IMR-90 (cell line): Measurements from ENCODE around the gene PDXK. TPM values are rescaled to one million over a fixed set of nuclear protein-coding genes. Genes with fewer than 3 reads are reported as not detected.

ENCODE experiments used
- ATAC-seq: fragments of 200-7000 bp; cut with Tn5 transposase; 2 replicates; pipeline ENCODE4 v1.9.1; 2020; ENCODE audit warnings: low read depth, mild to moderate bottlenecking, moderate library complexity
- BruUV-seq: library from RNA; stranded (reverse); fragments of 400-500 nt; replicated peaks from 2 replicates; lab custom pipeline; 2021; lab: Mats Ljungman, UMichigan
- CTCF ChIA-PET: fragments of 300-600 bp; formaldehyde crosslinking; extraction: SDS; loops from one replicate; lab custom pipeline; 2021; ENCODE audit warnings: antibody characterized with exemption; lab: Yijun Ruan, JAX
- POLR2A ChIA-PET: fragments of 300-600 bp; sonication (Branson Sonifier 250); formaldehyde crosslinking; loops from one replicate; lab custom pipeline; 2022; ENCODE audit warnings: antibody characterized with exemption; ENCODE audit not compliant: unreplicated experiment; lab: Charles Lee
- DNase-seq: peaks from one replicate; pipeline ENCODE4 v3.0.0; 2013
- H2AFZ ChIP-seq: replicated peaks from 2 replicates; pipeline ENCODE3; 2013; ENCODE audit warnings: low read length, mild to moderate bottlenecking; ENCODE audit not compliant: poor library complexity
- H2AK5ac ChIP-seq: 2 replicates; pipeline ENCODE4 v1.6.1; 2013; ENCODE audit warnings: low read depth, low read length, inconsistent platforms
- H2AK9ac ChIP-seq: replicated peaks from 2 replicates; pipeline ENCODE3; 2013; ENCODE audit warnings: mild to moderate bottlenecking, low read depth, low read length, moderate library complexity; ENCODE audit not compliant: poor library complexity
- H2BK120ac ChIP-seq: 2 replicates; pipeline ENCODE4 v1.6.1; 2013; ENCODE audit warnings: low read depth, low read length, inconsistent platforms
- H2BK15ac ChIP-seq: 3 replicates; pipeline ENCODE4 v1.6.1; 2013; ENCODE audit warnings: low read depth, low read length, inconsistent platforms
- H2BK20ac ChIP-seq: 2 replicates; pipeline ENCODE4 v1.6.1; 2013; ENCODE audit warnings: low read depth, mild to moderate bottlenecking, inconsistent platforms, low read length, moderate library complexity
- H2BK5ac ChIP-seq: 2 replicates; pipeline ENCODE4 v1.6.1; 2013; ENCODE audit warnings: mild to moderate bottlenecking, low read depth, low read length, inconsistent platforms; ENCODE audit not compliant: poor library complexity, severe bottlenecking
- H3K14ac ChIP-seq: replicated peaks from 2 replicates; pipeline ENCODE4 v1.6.1; 2013; ENCODE audit warnings: low read depth, low read length, inconsistent platforms
- H3K18ac ChIP-seq: 2 replicates; pipeline ENCODE4 v1.6.1; 2013; ENCODE audit warnings: low read depth, low read length, control low read depth
- H3K23ac ChIP-seq: 2 replicates; pipeline ENCODE4 v1.6.1; 2013; ENCODE audit warnings: low read depth, low read length, inconsistent platforms
- H3K27ac ChIP-seq: 2 replicates; pipeline ENCODE4 v1.5.1; 2013; ENCODE audit warnings: mild to moderate bottlenecking, control low read depth, low read length; ENCODE audit not compliant: insufficient read depth
- H3K27me3 ChIP-seq: 2 replicates; pipeline ENCODE4 v1.6.1; 2013; ENCODE audit warnings: low read length; ENCODE audit not compliant: control insufficient read depth, insufficient read depth
- H3K36me3 ChIP-seq: 2 replicates; pipeline ENCODE4 v1.6.1; 2013; ENCODE audit warnings: low read length, mixed read lengths; ENCODE audit not compliant: control insufficient read depth, insufficient read depth
- H3K4ac ChIP-seq: 2 replicates; pipeline ENCODE4 v1.6.1; 2013; ENCODE audit warnings: low read depth, low read length, inconsistent platforms
- H3K4me1 ChIP-seq: 2 replicates; pipeline ENCODE4 v1.6.1; 2013; ENCODE audit warnings: low read length, mixed read lengths; ENCODE audit not compliant: control insufficient read depth, insufficient read depth
- H3K4me2 ChIP-seq: 2 replicates; pipeline ENCODE4 v1.6.1; 2013; ENCODE audit warnings: low read depth, mild to moderate bottlenecking, control low read depth, low read length, moderate library complexity
- H3K4me3 ChIP-seq: 2 replicates; pipeline ENCODE4 v1.5.1; 2013; ENCODE audit warnings: low read depth, mild to moderate bottlenecking, control low read depth, low read length, moderate library complexity; ENCODE audit not compliant: insufficient read depth
- H3K56ac ChIP-seq: 2 replicates; pipeline ENCODE4 v1.6.1; 2013; ENCODE audit warnings: low read length, inconsistent platforms; ENCODE audit not compliant: insufficient read depth; ENCODE audit errors: extremely low read depth
- H3K79me1 ChIP-seq, 2 experiments: 2 replicates each; pipeline ENCODE4 v1.6.1; 2013; ENCODE audit warnings: low read length in 2 of 2, inconsistent platforms in 1 of 2, low read depth in 1 of 2
- H3K9ac ChIP-seq: 2 replicates; pipeline ENCODE4 v1.6.1; 2013; ENCODE audit warnings: low read depth, low read length, control low read depth
- H3K9me1 ChIP-seq: 2 replicates; pipeline ENCODE4 v1.6.1; 2013; ENCODE audit warnings: low read length, inconsistent platforms; ENCODE audit not compliant: insufficient read depth
- H3K9me3 ChIP-seq: 2 replicates; pipeline ENCODE4 v1.6.1; 2013; ENCODE audit warnings: low read length; ENCODE audit not compliant: control insufficient read depth, insufficient read depth
- H4K20me1 ChIP-seq: 2 replicates; pipeline ENCODE4 v1.6.1; 2013; ENCODE audit warnings: low read length, inconsistent platforms; ENCODE audit not compliant: insufficient read depth
- H4K5ac ChIP-seq: 2 replicates; pipeline ENCODE4 v1.6.1; 2013; ENCODE audit warnings: mild to moderate bottlenecking, low read depth, low read length, control low read depth
- H4K8ac ChIP-seq, 2 experiments: 2 replicates each; pipeline ENCODE4 v1.6.1; 2013; ENCODE audit warnings: low read depth in 2 of 2, low read length in 2 of 2, control low read depth in 1 of 2, inconsistent platforms in 1 of 2
- H4K91ac ChIP-seq: 2 replicates; pipeline ENCODE4 v1.6.1; 2013; ENCODE audit warnings: low read depth, low read length, inconsistent platforms; ENCODE audit not compliant: insufficient read depth
- RAD21 ChIP-seq: IDR thresholded peaks from 2 replicates; pipeline ENCODE4 v1.6.1; 2012; ENCODE audit warnings: low read length, improper control_type of control experiment
- USF2 ChIP-seq: fragments of 150-350 bp; IDR thresholded peaks from 2 replicates; pipeline ENCODE4 v1.6.1; 2017; ENCODE audit warnings: mild to moderate bottlenecking, antibody characterized with exemption, low read length, low read depth
- WGBS, 2 experiments: methylation state at CpG; one replicate each; pipeline versions ENCODE4 v1.1.5 to v1.1.7; 2013; ENCODE audit warnings: missing lambda C conversion rate in 2 of 2; ENCODE audit not compliant: insufficient read length in 1 of 2; ENCODE audit errors: extremely low coverage in 2 of 2; 5-methylcytosine and 5-hydroxymethylcytosine counted together
- dilution Hi-C: fragments of 300-500 bp; cut with HindIII; formaldehyde crosslinking; loops from one replicate; pipeline ENCODE4 v1.14.3; 2018; ENCODE audit warnings: low sequenced_read_pairs; ENCODE audit not compliant: unreplicated experiment
- in situ Hi-C: fragments of 300-500 bp; cut with MboI; formaldehyde crosslinking; loops from 3 replicates; pipeline ENCODE4 v1.14.3; 2019; ENCODE audit warnings: low sequenced_read_pairs, inconsistent platforms, mixed read lengths
- intact Hi-C: fragments of 100-400 bp; cut with micrococcal nuclease; formaldehyde crosslinking; loops from 2 replicates; pipeline ENCODE4 v1.10.0; 2022
- polyA plus RNA-seq, 3 experiments: library from polyadenylated mRNA; depleted of rRNA; stranded (reverse); fragments of >200 nt; gene quantifications; 2 replicates each; pipeline ENCODE4 v1.2.3, GENCODE V29; 2012; ENCODE audit warnings: low replicate concordance in 1 of 3
- total RNA-seq: library from RNA; depleted of rRNA; stranded (reverse); fragments of >200 nt; gene quantifications from 2 replicates; pipeline ENCODE4 v1.2.3, GENCODE V29; 2012

PDXK gene
- total and polyA plus RNA-seq, 2 of the 4 experiments (the other 2 are of a cell fraction): 155 to 312 TPM

GRCh38 chr21:43777953-43778352 is 59.0 kb downstream of the PDXK start:
- DNase-seq: no peak
- H3K4me1 ChIP-seq: peaks cover 3% of the 10 kb centered on the region
- no peak overlapping the region for H3K18ac ChIP-seq
- no peak overlapping the region for H3K4ac ChIP-seq
- no peaks in the 10 kb centered on the region for H3K9me3 ChIP-seq
- no peak overlapping the region for H3K27ac ChIP-seq
- no peak overlapping the region for H3K23ac ChIP-seq
- peaks cover 0 to 27% of the 10 kb centered on the region in 2 experiments; a peak in 3 of 4 replicates for H3K79me1 ChIP-seq
- ATAC-seq: no peak
- intact Hi-C loops: no loop called here
- WGBS, 2 experiments: no CpG with 5 or more reads among the region's 5 CpGs
- H3K9me1 ChIP-seq: peaks cover 7% of the 10 kb centered on the region; the same call in 1 of the 2 replicates
- H3K27me3 ChIP-seq: no peaks in the 10 kb centered on the region; the same call in 1 of the 2 replicates
- dilution Hi-C loops: no loop called here
- H2BK120ac ChIP-seq: no peak overlapping the region
- no peak overlapping the region for H4K91ac ChIP-seq
- TF ChIP-seq USF2: no peak
- no peak for TF ChIP-seq RAD21
- H3K9ac ChIP-seq: no peak overlapping the region
- H2BK5ac ChIP-seq: no peak overlapping the region
- H4K20me1 ChIP-seq: peaks cover 15% of the 10 kb centered on the region; the same call in 1 of the 2 replicates
- no peak overlapping the region for H3K56ac ChIP-seq
- H3K4me2 ChIP-seq: no peak overlapping the region
- H2BK20ac ChIP-seq: no peak overlapping the region
- H2AK9ac ChIP-seq: no peak overlapping the region
- no peak overlapping the region for H2BK15ac ChIP-seq
- ChIA-PET CTCF (no interaction called here), POLR2A (no interaction called here)
- no peak overlapping the region for H4K5ac ChIP-seq
- H3K4me3 ChIP-seq: no peak overlapping the region
- peaks cover 15% of the 10 kb centered on the region for H3K36me3 ChIP-seq
- no peak overlapping the region for H4K8ac ChIP-seq
- H3K14ac ChIP-seq: no peak overlapping the region
- in situ Hi-C loops: no loop called here
- no peak overlapping the region for H2AK5ac ChIP-seq
- no peak overlapping the region for H2AFZ ChIP-seq
- BruUV-seq: no TSS peak
